ENCODE measurements around the gene GPATCH8. TPM values are rescaled to one million over a fixed set of nuclear protein-coding genes. Genes with fewer than 3 reads are reported as not detected.

The GPATCH8 gene
- total RNA-seq, 1 donor from 2014 or later = 76.3 TPM

GRCh38 chr17:44417553-44417952, 85.7 kb downstream of the GPATCH8 start:
- Mint-ChIP-seq H3K27ac (no peak overlapping the region), H3K9me3 (peaks cover 4% of the 10 kb centered on the region), H3K4me1 (no peaks in the 10 kb centered on the region), H3K27me3 (ENCODE audit: low read depth) (no peaks in the 10 kb centered on the region), H3K4me3 (no peak overlapping the region), H3K36me3 (peaks cover 34% of the 10 kb centered on the region)
- TF ChIP-seq, protein P1, sequence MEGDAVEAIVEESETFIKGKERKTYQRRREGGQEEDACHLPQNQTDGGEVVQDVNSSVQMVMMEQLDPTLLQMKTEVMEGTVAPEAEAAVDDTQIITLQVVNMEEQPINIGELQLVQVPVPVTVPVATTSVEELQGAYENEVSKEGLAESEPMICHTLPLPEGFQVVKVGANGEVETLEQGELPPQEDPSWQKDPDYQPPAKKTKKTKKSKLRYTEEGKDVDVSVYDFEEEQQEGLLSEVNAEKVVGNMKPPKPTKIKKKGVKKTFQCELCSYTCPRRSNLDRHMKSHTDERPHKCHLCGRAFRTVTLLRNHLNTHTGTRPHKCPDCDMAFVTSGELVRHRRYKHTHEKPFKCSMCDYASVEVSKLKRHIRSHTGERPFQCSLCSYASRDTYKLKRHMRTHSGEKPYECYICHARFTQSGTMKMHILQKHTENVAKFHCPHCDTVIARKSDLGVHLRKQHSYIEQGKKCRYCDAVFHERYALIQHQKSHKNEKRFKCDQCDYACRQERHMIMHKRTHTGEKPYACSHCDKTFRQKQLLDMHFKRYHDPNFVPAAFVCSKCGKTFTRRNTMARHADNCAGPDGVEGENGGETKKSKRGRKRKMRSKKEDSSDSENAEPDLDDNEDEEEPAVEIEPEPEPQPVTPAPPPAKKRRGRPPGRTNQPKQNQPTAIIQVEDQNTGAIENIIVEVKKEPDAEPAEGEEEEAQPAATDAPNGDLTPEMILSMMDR (IDR thresholded peaks at IDR 0.05; ENCODE audit: unreplicated experiment) = no peak
- no peak for DNase-seq (ENCODE audit: low spot score in 2 of 2, unreplicated experiment in 2 of 2)

GRCh38 chr17:44416558-44417289, 86.5 kb downstream of the GPATCH8 start:
- Mint-ChIP-seq H3K9me3 (peaks cover 4% of the 10 kb centered on the region), H3K27me3 (ENCODE audit: low read depth) (no peaks in the 10 kb centered on the region), H3K4me3 (no peak overlapping the region), H3K4me1 (no peaks in the 10 kb centered on the region), H3K27ac (no peak overlapping the region), H3K36me3 (peaks cover 35% of the 10 kb centered on the region)
- TF ChIP-seq, protein P1 (IDR thresholded peaks at IDR 0.05; ENCODE audit: unreplicated experiment) = no peak
- DNase-seq (ENCODE audit: low spot score in 2 of 2, unreplicated experiment in 2 of 2) = no peak

- no peak overlapping the region for H3K4me3 Mint-ChIP-seq
- H3K9me3 Mint-ChIP-seq = peaks cover 4% of the 10 kb centered on the region
- no peak overlapping the region for H3K27ac Mint-ChIP-seq
- H3K27me3 Mint-ChIP-seq (ENCODE audit: low read depth) = no peaks in the 10 kb centered on the region
- TF ChIP-seq, protein P1 (IDR thresholded peaks at IDR 0.05; ENCODE audit: unreplicated experiment) = no peak
- H3K36me3 Mint-ChIP-seq = peaks cover 38% of the 10 kb centered on the region
- no peak for DNase-seq (ENCODE audit: low spot score in 2 of 2, unreplicated experiment in 2 of 2)
- peaks cover 3% of the 10 kb centered on the region for H3K4me1 Mint-ChIP-seq
Observed at GRCh38 chr17:44414394-44415155, 88.6 kb downstream of the GPATCH8 start.

DNA sequence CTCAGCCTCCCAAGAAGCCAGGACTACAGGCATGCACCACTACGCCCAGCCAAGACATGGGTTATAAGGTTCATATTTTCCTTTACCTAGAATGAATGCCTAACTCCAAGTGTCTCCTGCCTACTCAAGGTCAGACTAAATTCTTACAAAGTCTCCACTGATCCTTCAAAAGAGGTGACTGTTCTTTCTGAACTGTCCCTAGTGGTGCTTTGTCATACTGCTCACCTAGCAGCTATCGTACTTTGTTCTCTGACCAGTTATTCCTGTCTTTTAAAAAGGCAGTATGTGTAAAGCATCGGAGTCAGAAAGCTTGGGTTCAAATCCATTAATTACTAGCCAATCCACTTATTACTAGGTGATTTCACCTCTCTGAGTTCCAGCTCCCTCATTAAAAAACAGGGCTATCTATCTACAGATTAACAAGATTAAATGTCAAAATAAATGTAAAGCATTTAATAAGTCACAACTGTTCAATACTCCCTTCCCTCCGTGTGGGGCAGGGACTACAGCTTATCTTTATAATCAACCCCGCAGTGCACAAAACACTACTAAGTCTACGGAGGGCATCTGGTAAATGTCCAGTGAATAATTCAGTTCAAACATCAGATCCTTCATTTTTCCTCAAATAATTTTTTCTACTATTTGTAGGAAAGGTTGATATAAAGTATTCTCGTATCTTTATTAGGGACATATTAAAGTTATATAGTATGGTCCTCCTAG, 93.7 kb downstream of the GPATCH8 start:
- DNase-seq (ENCODE audit: low spot score in 2 of 2, unreplicated experiment in 2 of 2) = no peak
- Mint-ChIP-seq H3K4me3 (no peak overlapping the region), H3K27me3 (ENCODE audit: low read depth) (no peaks in the 10 kb centered on the region), H3K36me3 (peaks cover 24% of the 10 kb centered on the region), H3K4me1 (peaks cover 16% of the 10 kb centered on the region), H3K27ac (no peak overlapping the region), H3K9me3 (peaks cover 4% of the 10 kb centered on the region)
- TF ChIP-seq, protein P1 (IDR thresholded peaks at IDR 0.05; ENCODE audit: unreplicated experiment) = no peak

DNA sequence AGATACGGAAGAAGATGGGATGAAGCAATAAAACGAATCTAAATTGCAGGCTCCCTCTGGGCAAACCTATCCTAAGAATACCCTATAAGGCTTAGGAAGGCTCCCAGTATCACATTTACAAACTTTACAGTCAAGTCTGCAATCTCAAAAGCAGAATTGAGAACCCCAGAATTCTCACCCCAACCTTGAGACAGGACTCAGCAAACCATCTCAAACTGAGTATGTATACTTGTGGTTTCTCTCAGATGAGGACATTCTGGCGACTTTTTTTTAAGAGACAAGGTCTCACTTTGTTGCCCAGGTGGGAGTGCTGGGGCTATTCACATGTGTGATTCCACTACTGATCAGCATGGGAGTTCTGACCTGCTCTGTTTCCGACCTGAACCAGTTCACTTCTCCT, 94.4 kb downstream of the GPATCH8 start:
- TF ChIP-seq, protein P1 (IDR thresholded peaks at IDR 0.05; ENCODE audit: unreplicated experiment) = no peak
- Mint-ChIP-seq H3K9me3 (peaks cover 4% of the 10 kb centered on the region), H3K4me3 (no peak overlapping the region), H3K4me1 (peaks cover 16% of the 10 kb centered on the region), H3K36me3 (peaks cover 25% of the 10 kb centered on the region), H3K27me3 (ENCODE audit: low read depth) (no peaks in the 10 kb centered on the region), H3K27ac (no peak overlapping the region)
- no peak for DNase-seq (ENCODE audit: low spot score in 2 of 2, unreplicated experiment in 2 of 2)
